ENCODE measurements around the gene CFAP69. TPM values are rescaled to one million over a fixed set of nuclear protein-coding genes. Genes with fewer than 3 reads are reported as not detected.

Gene CFAP69
- total and polyA plus RNA-seq, 2 of the 8 experiments (the other 6 are each of a cell fraction or from before 2014, with no cell fraction given), result 1.00 to 3.8 TPM

DNA sequence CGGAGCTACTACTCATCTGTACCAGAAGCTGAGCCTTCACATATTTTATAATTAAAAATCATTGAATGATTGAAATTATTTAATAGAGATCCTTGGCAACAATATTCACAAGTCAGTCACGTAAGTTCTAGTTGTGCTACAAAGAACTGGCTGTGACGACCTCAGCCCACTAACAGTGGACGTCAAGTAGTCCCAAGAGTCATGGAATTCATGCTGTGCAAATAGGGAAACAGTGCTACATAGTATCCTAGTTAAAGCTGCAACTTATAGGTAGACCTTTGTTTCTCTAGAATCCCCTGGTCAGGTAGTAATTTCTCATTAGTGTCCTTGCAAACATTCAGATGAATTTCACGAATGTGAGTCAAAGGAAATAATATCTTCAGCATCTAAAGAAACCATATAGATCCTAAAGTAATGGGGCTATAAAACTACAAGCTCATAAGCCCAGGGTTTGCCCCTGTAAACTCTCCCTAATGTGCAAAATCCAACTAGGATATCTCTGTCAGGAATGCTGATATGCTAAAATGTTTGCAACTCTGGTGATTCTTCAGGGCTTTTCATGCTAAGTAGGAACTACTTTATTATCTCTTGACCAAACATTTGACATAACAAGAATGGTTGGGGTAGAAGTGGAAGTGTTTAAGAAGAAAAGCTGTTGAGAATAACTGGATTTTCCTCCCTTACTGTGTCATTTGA, 31.2 kb downstream of the CFAP69 start (continued):
- no peak for TF ChIP-seq CHD2 (IDR thresholded peaks at IDR 0.05; ENCODE audit: low read length)
- TF ChIP-seq FOSL1 (IDR thresholded peaks at IDR 0.05; ENCODE audit: insufficient read depth, low read depth, low read length), result no peak
- TF ChIP-seq YY1 (IDR thresholded peaks at IDR 0.05; ENCODE audit: low read depth, low read length), result no peak
